NCI-H128 (cell line): Measurements from ENCODE around the gene TBL3.

Source experiments
- DNase-seq: peaks from one replicate; lab custom pipeline; 2025; ENCODE audit not compliant: unreplicated experiment; lab: John Stamatoyannopoulos, UW

Gene TBL3

DNA sequence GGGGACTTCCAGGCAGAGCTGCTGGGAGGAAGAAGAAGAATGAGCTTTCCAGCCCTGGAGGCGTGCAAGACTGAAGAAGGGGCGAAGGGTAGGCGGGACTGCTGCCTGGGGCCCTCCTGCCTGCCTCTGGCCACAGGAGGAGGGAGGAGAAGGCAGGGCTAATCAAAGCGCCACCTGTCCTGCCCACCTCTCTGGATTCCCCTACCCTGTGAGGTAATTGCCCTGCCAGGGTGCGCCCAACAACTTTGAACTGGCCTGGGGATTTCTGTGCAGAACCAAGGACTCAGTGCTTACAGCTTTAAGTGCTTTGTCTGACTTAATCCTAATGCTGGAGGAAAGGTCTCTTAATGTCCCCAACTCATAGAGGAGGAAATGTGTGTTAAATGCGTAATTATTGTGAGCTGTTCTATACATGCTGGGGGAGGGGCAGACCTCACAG is 9.6 kb downstream of the TBL3 start, which contains the start of gene NOXO1:
TSS of gene NOXO1 (minus strand) at position 72 of the 439 bp plus-strand sequence. CDS start 290 bp downstream, outside the sequence.
- no peak for DNase-seq

DNA sequence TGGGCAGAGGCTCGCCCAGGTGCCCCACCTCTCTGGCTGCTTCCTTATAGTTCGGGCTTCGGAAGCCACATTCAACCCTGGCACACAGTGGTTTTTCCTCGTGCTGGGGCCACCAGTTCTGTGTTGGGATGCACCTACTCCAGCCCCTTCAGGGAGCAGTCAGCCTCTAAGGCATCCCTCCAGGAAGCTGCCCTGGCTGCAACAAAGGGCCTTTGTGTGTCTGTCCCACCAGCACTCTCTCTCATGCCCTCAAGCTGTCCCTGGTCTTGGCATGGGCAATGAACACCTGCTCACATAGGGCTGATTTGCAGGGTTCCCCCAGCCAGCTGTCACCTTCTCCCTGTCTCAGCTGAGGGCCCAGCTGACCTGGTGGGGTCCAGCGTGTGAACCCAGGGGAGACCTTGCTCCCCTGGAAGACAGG is 10.2 kb downstream of the TBL3 start:
- no peak for DNase-seq

DNA sequence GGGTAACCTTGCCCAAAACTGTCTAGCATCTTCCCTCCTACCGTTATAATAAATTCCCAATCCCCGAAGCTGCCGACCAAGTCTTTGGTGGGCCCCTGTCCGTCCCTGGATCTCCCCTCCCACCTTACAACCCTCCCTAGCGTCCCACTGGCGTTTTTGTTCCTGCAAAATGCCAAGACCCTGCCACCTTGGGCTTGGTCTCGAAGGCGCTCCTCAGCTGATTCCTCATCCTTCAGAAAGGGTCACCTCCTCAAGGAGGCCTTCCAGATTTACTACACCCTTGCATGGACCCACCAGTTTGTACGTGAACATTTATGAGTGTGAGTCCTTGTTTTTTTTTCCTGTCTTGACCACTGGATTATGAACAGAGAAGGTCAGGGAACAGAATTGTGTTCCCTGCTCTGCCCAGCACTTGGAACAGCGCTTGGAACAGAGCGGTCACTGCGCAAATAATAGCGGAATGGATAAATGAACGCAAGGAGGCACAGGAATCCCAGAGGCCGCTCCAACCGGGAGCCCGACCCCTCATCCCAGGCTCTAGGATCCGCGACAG is 11.2 kb downstream of the TBL3 start:
- no peak for DNase-seq

DNA sequence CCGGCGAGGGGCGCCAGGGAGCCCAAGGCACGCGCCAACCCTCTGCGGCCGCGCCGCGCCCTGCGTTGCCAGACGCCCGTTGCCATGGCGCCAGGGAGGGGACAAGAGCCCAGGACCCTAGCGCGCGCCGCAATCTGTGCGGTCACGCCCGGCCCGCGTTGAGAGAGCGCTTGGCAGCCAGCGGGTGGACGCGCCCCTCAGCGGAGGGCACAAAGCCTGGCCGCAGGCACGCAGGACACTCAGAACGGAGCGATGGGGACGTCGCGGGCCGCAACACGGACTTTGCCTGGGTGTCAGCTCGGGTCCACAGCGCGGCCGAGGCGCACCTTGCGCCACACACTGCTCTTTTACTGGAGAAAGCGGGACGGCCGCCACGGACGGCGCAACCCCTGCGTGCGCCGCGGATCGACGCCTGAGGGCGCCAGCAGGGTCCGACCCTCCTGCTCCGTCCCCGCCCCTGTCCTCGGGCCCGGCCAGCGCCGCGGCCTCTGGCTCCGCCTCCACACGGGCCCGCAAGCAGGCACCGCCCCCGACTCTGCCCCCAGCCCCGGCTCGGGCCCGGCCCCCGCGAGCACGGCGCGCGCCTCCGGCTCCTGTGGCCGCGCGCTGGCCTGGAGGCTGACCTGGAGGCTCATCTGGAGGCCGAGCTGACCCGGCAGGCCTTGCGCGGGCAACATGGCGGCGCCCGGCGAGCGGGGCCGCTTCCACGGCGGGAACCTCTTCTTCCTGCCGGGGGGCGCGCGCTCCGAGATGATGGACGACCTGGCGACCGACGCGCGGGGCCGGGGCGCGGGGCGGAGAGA is 11.9 kb downstream of the TBL3 start, which contains the start of gene GFER:
TSS of gene GFER (plus strand) at position 650 of the 803 bp plus-strand sequence. CDS start at position 676, 26 bp downstream.
- DNase-seq = peak; percentile 53

DNA sequence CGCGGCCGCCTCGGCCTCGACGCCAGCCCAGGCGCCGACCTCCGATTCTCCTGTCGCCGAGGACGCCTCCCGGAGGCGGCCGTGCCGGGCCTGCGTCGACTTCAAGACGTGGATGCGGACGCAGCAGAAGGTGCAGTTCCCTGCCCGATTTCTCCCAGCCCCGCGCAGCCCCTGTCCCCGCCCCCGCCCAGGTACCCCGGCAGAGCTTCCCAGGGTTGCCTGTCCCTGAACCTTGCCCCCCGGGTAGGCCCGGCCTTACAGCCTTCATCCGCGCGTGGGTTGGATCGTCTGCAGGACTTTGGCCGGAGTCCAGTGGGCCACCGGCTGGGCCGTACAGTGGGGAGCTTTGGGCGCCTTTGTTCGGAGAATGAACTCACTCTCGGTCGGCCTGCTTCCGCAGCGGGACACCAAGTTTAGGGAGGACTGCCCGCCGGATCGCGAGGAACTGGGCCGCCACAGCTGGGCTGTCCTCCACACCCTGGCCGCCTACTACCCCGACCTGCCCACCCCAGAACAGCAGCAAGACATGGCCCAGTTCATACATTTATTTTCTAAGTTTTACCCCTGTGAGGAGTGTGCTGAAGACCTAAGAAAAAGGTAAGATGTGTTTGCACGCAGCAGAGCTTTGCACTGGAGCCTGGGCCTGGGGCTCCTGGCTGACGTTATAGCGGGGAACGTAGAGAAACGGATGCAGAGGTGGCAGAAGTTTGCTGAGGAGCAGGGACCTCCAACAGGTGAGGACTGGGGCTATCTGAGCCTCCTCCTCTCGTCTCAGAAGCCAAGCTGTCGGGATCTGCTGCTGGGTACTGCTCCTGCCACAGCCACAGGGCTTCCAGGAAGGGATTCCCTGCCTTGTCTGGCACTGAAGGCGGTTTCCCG is 12.7 kb downstream of the TBL3 start:
- no peak for DNase-seq

DNA sequence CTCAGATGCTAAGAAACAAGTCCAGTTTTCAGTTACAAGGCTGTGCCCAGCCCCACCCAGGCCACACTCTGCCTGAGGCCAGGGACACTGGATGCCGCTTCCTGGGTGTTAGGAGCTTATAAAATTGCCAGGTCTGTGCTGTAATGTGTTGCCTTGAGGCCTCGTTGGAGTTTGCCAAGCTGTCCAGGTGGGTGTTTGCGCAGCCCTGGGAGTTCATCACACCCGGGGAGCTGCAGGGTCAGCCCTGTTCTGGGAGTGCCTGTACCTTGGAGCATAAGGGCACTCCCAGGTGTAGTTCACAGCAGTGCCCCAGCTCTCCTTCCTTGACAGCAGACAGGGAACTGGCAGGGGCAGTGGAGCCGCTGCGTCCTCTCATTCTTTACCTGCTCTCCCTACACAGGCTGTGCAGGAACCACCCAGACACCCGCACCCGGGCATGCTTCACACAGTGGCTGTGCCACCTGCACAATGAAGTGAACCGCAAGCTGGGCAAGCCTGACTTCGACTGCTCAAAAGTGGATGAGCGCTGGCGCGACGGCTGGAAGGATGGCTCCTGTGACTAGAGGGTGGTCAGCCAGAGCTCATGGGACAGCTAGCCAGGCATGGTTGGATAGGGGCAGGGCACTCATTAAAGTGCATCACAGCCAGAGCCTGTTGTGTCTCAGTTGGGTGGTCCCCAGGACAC is 13.8 kb downstream of the TBL3 start:
- DNase-seq = no peak

DNA sequence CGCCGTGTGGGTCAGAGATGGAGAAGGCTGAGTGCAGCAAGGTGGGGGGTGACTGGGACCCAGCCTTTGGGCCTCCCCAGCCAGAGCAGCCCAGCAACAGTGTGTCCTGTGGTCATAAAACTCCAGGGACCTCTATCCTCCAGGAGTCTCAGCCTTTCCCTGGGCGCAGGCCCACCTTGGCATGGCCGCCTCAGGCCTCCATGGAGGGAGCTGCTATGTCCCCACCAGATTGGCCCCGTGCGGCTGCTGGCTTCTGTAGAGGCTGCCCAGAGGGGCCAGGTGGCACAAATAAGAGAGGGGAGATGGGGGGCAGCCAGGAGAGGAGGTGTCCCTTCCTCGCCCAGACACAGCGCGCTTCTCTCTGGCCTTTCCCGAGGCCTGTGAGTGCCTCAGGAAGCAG is 15.3 kb downstream of the TBL3 start:
- no peak for DNase-seq

DNA sequence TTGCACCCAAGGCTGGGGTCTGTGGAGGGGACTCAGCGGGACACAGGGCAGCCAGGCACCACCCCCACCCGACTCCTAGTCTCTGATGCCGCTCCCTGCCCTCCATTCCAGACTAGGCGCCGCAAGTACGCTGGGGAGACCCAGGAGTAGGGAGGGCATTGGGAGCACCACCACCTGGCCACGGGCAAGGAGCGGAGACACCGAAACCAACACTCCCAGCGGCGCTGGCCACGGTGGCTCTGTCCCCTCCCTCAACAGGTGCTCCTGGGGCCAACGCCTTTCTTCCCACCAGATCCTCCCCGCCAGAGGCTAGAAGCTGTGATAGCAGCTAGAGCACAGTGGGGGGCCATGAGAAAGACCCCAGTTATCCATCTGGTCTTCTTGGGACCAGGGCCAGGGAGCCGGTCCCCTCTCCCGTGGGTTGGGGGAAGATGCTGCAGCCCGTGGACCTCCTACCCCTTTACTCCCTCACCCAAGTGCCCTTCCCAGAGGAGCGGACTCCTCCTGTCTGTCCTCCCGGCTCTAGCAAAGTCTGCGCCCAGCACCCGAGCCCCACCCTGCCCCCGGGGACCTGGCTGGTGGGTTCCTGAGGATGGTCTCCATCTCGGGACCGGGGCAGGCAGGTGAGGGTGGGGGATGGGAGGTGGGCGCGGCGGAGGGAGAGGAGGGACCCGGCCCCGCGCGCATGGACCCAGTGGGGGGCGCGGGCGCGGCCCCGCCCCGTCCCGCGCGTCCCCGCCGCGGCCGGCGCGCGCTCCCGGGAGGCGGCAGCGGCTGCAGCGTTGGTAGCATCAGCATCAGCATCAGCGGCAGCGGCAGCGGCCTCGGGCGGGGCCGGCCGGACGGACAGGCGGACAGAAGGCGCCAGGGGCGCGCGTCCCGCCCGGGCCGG is 17.6 kb downstream of the TBL3 start, which contains the start of gene SYNGR3:
TSS of gene SYNGR3 (plus strand) at position 762 of the 892 bp plus-strand sequence. CDS start 133 bp downstream, outside the sequence.
- no peak for DNase-seq

DNA sequence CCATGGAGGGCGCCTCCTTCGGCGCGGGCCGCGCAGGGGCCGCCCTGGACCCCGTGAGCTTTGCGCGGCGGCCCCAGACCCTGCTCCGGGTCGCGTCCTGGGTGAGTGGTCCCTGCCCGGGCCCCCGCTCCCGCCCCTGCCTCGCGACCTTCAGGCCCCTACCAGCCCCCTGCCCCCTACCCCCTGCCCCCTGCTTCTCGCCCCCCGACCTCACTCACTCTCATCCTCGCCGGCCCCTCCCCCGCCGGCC is 18.2 kb downstream of the TBL3 start:
- no peak for DNase-seq

DNA sequence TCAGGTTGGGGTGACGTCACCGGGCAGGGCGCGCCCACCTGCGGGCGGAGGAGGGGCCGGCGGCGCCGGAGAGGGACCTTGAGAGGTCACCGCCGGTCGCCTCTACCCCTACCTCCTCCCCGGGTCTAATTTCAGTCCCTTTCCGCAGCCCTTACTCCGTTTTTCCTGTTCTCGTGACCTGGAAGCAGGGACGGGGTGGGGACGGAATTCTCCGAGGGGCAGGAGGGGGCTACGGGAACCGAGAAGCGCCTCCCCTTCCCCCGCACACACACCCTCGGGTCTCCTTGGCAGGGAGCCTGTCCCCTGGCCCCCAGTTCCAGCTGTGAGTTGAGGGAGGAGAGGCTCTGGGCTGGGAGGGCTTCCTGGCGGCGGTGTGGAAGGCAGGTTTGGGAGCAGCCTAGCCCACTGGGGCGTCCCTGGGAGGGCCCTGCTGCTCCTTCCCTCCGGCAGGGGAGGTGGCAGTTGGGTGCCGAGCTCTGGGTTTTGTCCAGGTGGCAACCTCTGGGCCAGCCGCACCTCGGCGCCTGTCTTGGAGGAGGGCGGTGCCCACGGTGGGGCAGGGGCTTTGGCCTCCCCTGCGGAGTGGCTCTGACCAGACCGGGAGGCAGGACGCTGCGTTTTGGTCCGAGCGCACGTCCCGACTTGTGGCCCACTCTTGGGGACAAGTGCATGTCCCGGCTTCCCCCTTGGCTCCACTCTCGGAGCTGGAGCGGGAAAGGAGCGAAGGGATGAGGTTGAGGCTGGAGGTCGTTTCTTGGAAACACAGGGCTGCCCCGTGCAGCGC is 18.7 kb downstream of the TBL3 start:
- no peak for DNase-seq

DNA sequence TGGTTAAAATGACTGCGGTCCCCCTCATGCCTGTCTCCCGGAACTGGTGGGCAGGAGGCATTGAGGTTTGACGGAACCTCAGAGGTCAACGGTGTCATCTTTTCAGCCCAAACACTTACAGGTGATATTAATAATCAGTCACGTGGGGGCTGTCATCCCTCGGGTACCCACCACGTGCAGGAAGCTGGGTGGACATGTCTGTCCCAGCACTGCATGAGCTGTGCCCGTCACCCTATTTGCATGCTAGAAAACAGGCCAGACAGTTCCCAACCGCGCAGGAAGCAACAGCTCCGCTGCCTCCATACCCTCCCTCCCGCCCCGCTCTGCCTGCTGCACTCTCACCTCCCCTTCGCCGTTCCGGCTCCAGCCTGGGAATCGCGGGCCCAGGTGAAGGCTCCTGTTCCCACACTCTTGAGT is 19.3 kb downstream of the TBL3 start:
- no peak for DNase-seq

DNA sequence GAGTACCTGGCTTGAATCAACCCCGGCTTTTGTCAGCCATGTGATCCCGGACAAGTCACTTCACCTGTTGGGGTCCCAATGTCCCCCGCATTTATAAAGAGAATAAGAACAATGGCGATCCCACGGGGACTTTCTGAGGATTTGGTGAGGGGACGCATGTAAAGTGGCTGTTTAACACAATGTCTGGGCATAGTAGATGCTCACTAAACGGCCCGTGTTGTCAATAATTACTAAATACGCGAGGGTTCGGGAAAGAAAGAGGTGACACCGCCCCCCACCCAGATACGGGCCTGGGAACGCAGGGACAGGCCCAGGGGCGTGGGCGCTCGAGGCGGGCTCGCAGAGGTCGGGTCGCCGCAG is 19.7 kb downstream of the TBL3 start:
- DNase-seq = no peak

DNA sequence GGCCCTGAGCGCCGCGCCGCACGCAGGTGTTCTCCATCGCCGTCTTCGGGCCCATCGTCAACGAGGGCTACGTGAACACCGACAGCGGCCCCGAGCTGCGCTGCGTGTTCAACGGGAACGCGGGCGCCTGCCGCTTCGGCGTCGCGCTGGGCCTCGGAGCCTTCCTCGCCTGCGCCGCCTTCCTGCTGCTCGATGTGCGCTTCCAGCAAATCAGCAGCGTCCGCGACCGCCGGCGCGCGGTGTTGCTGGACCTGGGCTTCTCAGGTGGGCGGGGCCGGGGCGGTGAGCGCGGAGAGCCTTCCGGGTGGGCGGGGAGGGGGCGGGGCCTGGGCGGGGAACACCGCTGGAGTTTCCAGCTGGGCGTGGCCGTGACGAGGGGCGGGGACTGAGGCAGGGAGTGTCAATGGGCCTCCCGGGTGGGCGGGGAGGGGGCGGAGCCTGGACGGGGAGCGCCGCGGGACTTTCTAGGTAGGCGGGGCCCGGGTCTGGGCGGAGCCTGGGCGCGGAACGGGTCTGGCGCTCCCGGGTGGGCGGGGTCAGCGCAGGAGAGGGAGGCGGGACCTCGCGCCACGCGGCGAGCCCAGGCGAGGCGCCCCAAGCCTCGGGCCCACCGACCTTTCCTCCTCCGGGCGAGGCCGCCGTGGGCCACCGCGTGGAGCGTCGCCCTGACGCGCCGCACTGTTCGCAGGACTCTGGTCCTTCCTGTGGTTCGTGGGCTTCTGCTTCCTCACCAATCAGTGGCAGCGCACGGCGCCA is 20.3 kb downstream of the TBL3 start:
- no peak for DNase-seq

DNA sequence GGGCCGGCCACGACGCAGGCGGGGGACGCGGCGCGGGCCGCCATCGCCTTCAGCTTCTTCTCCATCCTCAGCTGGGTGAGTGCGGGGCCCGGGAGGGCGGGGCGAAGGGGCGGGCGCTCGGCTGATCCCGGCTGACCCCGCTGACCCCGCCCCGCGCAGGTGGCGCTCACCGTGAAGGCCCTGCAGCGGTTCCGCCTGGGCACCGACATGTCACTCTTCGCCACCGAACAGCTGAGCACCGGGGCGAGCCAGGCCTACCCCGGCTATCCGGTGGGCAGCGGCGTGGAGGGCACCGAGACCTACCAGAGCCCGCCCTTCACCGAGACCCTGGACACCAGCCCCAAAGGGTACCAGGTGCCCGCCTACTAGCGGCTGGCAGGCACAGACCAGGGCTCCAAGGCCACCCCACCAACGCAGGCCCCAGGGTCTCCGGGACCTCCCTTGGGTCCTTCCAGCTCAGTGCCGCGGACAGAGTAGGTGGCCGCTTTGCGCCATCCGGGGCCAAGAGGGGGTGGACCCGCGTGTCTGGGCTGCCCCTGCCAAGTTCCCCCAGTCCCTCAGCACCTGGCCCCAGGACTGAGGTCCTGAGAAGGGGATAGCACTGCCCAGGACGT is 21.0 kb downstream of the TBL3 start:
- no peak for DNase-seq

DNA sequence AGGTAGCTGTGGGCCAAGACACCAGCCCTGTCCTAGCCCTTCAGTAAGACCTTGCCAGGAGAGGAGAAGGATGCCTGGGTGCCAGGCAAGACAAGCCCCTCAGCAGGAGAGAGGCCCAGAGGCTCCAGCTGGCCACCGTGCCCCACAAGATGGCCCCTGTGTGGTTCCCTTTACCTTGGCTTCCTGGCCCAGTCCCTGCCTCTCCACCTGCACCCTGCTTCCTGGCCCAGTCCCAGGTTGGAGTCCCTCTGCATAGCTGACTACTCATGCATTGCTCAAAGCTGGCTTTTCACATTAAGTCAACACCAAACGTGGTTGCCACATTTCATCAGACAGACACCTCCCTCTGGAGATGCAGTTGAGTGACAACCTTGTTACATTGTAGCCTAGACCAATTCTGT is 21.9 kb downstream of the TBL3 start:
- no peak for DNase-seq

DNA sequence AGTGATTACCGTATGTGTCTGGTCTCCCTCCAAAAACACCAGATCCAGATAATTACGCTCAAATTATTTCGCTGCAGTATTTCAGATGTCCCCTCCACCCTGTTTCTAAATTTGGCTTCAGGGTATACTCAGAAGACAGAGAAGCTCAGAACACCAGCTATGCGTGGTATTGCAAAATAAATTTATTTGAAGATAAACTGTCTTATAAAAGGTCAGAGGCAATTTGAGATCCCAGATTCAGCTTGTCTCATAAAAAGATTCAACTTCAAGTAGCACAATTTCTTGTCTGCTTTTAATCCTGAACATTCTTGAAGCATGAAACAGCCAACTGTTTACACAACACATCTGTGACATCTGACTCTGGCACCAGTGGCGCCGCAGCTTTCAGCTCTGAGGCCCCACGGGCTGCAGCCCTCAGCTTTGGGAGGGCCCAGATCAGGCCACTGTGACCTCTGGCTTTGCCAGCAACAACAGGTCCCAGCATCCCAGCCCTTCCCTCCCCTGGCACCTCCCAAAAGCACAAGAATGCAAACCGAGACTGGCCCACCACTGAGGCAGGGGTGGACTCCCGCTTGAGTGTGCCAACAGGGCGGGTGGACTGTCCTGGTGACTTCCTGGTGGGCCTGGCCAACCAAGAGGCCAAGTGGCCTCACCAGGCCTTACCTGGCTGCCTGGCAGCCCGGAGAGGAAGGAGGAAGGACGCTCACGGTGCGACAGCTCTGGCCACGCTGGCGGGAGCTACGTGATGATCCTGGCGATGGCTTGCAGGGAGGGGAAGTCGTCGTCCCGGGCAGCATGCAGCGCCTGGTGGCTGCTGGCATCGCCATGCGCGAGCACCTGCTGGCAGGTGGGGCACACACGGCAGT is 25.9 kb downstream of the TBL3 start:
- no peak for DNase-seq

DNA sequence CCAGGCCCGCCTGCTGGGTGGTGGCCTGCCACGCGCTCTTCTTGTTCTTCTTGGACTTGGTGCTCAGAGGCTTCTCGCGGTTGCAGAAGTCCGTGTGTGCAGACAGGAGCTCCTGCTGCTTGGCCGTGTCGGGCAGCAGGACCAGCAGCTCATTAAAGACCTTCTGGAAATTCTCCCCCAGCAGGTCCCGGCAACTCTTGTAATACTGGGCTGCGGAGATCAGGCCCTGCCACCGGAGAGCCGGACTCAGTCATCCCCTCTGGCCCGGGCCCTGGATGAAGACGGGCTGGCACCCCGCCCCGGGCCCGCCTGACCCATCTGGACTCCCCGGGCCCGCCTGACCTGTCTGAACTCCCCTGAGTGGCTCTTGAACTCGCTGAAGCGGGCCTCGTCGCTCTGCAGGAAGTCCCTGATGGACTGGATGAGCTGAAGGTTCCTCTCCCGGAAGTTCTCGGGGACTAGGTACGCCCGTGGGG is 26.5 kb downstream of the TBL3 start:
- no peak for DNase-seq
